Esophagus mucosa (tissue), 1 donor: ENCODE results near the gene RAB44. TPM values are rescaled to one million over a fixed set of nuclear protein-coding genes. Genes with fewer than 3 reads are reported as not detected.
A peak's percentile ranks its signal among the peaks of the same experiment; 100 is the strongest.
"Not testable (repeated sequence)": the region's sequence is repeated elsewhere in the genome, so short reads cannot be mapped to it uniquely, and the experiment has no call there.

Experiments
- ATAC-seq: fragments of 200-7000 bp; cut with Tn5 transposase; one replicate; pipeline ENCODE4 v1.9.1; 2020
- total RNA-seq: library from RNA; stranded (reverse); gene quantifications from one replicate; pipeline ENCODE4 v1.2.4, GENCODE V29; 2023
- donor health status: DM: yes; HTN: yes; CAD: no.

RAB44 gene
- total RNA-seq, 1 donor from 2014 or later, result 0.36 TPM

DNA sequence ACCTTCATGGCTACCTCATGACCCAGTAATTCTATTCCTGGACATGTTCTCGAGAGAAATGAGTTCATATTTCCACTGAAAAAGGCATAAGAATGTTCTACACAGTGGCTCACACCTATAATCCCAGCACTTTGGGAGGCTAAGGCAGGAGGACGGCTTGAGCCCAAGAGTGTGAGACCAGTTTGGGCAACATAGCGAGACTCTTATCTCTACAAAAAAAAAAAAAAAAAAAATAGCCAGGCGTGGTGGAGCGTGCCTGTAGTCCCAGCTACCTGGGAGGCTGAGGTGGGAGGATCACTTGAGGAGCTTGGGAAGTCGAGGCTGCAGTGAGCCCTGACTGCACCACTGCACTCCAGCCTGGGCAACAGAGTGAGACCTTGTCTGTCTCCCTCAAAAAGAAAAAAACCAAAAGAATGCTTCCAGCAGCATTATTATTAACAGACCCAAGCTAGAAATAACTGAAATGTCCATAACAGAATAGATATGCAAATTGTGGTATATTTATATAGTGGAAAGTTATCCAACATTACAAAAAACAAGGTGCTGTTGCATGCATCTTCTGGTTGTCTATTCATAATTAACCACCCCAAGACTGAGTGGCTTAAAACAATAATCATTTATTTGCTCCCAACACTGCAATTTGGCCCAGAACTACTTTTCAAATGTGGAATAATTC is 9.4 kb upstream of the RAB44 start:
- ATAC-seq, result no peak

DNA sequence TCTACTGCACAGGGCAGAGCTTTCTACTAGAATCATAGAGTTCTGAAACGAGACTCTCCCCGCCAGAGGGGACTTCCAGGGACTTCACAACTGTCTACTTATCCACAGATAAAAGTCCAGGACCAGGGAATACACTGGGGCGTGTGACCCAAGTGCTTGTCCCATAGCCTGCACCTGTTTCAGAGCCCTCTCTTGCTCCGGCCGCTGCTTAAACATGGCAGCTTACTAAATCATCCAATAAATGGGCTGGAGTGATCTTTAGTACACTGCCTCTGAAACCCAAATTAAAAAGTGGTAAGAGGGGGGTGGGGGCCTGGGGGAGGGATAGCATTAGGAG is 8.9 kb upstream of the RAB44 start:
- no peak for ATAC-seq

DNA sequence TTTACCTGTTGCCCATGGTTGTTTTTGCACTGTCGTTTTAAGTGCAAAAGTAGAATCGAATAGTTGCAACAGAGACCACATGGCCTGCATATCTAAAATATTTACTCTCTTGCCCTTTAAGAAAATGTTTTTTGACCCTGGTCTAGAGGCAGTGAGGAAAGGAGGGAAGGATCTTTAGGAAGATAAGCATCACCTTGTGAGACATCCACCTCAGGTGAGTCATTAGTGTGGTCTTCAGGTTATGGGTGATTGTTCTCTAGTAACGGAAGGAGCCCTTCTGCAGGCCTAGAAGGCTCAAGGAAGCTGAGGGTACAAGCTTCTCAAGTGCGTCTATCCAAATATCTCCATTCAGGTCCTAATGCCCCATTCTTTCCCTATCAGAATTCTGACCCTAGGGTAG is 6.6 kb upstream of the RAB44 start:
- no peak for ATAC-seq

DNA sequence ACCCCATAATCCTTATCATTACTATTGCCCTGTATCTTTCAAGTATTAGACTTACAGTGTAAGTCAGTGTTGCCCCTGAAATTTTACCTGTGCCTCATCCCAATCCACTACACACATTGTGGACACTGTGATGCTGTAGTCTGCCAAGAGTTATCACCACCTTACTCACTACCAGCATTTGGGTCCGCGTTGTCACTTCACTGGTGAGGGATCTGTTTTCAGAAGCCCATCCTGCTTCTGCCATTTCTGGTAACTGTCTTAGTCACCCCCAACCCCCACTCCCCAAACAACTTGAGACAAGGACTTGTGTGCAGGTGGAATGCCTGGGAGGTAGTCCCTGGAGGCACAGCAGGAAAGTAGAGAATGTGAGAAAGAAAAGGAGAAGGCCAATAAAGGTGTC is 6.0 kb upstream of the RAB44 start:
- ATAC-seq, result no peak

DNA sequence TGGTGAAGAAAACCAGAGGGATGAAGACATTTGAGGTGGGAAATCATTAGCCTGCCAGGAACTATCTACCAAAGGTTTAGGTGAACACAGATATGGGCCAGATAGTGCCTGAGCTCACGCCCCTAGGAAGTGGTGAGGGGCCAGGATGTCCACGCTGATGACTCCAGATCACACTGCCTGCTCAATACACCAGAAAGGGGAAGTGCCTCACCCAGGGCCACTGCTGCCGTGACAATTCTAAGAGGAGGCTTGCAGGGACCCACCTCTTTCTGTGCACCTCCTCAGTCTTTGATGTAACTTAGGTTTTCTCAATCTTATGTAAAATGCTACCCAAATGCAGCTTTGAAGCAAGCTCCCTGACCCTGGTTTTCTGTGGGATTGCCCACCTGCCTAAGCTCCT is 5.4 kb upstream of the RAB44 start:
- peak; percentile 54 for ATAC-seq

DNA sequence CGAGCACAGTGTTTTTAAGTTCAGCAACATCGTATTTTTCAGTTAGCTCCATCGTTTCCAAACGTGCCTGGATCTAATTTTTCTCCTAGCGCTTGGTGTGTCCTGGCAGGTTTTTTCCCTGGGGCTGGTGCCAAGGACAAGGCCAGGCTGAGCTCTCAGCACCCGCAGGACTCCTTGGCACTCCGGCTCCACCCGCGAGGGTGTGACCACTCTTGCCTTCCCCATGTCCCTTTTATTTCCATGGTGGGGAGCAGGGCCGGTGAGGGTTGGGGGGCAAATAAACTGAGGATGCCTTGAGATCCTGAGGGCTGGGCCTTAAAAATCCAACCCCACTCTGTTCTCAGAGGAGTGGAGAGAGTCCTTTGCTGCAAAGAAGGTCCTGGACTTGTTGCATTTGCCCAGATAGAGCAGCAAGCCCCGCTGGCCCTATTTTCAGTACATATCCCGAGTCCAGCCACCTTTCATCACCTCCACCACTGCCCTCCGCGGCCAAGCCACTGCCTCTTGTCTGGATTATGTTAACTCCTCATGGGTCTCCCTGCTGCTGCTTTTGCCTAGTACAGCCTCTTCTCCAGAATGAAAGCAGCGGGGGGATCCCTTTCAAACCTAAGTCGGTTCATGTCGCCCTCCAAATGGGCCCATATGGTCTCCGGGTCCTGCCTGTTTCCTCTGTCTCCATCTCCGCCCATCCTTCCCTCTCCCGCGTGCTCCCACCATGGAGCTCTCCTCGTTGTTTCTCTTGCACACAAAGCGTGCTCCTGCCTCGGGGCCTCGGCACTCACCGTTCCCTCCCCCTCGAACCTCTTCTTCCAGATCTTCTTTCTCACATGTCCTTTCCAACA is 4.5 kb upstream of the RAB44 start:
- ATAC-seq, result peak; percentile 61

DNA sequence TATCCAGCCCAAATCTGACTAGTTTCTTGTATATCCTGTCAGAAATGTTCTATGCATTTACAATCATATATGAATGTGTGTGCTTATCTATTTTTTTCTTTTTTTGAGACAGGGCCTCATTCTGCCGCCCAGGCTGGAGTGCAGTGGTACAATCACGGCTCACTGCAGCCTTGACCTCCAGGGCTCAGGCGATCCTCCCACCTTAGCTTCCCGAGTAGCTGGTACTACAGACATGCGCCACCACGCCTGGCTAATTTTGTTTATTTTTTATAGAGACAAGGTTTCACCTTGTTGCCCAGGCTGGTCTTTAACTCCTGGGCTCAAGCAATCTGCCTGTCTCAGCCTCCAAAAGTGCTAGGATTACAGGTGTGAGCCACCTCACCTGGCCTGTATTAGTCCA is 3.0 kb upstream of the RAB44 start:
- no peak for ATAC-seq

DNA sequence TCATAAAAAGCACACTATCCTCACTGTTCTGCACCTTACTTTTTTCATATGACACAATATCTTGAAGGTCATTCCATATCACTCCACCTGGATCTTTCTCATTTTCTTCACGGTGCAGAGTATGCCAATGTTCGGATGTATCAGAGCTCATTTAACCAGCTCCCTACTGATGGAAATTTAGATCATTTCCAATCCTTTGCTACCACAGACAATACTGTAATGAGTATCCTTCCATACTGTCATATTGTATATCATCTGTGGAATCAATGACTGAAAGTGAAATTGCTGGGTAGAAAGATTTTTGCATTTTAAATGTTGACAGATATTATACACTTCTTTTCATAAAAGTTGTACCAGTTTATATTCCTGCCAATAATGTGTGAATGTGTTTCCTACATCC is 2.2 kb upstream of the RAB44 start:
- no peak for ATAC-seq

DNA sequence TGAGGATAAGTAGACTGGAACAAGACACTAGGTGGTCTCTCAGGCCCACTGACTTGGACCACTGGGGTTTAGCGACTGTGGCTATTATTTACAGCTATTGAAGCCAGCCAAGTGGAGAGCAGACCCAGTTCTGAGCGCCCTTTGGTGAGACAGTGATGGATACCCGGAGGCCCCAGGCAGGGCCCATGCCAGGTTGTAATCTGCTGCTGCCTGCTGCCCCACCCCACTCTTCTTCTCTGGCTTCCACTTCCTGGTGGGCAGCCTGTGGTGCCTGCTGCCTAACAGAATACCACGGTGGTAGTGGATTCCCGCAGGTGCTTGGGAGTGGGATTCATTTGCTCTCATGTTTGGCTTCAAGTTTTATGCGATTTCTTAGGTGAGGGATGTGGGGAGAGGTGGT is 570 bp downstream of the RAB44 start:
- ATAC-seq, result no peak

DNA sequence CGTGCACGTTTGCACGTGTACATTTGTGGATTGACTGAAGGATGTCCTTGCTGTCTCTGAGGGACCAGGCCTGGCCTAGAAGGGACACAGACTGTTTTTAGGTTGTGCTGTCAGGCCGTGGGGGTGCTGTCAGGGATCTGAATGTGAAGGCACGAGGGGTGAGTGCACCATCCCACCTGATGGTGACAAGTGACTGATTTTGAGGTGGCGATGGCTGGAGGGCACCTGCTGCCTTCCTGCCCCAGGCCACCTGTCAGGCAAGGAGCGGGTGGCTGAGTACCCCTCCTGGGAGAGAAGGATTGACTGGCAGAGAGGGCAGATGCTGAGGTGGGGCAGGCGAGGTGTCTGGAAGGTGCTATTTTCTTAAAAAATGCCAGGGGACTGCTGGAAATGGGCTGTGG is 1.2 kb downstream of the RAB44 start:
- ATAC-seq, result no peak

DNA sequence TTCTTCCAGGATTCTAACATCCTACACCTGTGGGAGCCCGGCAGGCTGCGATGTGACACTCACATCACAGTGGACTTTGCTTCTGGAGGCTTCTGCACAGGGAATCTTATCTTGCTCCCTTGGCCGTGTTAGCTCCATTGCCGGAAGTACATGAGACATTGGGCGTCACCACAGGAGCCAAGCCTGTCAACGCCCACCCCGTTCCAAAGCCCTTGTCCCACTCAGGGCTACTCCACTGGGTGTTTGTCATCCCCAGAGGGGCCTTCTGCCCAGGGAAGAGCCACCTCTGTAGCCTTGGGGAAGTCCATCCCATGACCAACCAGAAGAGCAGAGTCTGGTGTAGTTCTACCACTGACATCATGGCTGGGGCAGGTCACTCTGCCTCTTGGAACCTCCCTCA is 1.7 kb downstream of the RAB44 start:
- no peak for ATAC-seq

DNA sequence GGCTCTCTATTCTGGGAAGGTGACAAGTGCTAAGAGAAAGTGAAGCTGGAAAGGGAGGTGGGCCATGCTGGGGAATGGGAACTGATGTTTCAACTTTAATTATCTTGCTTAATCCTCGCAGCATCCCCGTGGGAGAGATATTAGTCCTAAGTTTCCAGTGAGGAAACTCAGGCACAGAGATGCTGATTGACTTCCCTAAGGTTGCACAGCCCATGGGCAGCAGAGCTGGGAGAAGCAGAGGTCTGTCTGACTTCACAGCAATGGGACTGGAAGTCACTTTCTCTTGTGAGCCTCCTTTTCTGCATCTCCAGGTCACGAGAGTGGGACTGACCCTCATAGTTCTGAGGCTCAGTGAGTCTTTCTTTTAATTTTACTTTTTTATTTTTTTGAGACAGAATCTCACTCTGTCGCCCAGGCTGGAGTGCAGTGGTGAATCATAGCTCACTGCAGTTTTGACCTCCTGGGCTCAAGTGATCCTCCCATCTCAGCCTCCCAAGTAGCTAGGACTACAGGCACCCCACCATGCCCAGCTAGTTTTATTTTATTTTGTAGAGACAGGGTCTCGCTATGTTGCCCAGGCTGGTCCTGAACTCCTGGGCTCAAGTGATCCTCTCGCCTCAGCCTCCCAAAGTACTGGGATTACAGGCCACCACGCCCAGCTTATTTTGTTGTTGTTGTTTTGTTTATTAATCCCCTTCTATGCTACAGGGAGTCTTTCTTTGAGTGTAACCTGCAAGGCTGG is 2.6 kb downstream of the RAB44 start:
- no peak for ATAC-seq

DNA sequence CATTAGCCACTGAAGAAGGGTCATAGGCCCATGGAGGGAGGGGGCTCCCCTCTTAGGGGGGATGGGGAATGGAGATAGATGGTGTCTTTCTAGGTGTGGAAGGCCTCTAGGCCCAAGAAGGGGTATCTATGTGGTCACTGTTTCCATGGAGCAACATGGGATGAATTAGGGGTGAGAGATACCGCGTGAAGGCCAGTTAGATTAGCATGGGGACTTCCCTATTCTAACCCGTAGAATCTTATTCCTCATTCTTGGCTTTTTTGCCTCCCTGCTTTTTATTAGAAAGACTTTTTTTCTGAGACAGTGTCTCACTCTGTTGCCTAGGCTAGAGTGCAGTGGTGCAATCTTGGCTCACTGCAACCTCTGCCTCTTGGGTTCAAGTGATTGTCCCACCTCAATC is 3.2 kb downstream of the RAB44 start:
- no peak for ATAC-seq

DNA sequence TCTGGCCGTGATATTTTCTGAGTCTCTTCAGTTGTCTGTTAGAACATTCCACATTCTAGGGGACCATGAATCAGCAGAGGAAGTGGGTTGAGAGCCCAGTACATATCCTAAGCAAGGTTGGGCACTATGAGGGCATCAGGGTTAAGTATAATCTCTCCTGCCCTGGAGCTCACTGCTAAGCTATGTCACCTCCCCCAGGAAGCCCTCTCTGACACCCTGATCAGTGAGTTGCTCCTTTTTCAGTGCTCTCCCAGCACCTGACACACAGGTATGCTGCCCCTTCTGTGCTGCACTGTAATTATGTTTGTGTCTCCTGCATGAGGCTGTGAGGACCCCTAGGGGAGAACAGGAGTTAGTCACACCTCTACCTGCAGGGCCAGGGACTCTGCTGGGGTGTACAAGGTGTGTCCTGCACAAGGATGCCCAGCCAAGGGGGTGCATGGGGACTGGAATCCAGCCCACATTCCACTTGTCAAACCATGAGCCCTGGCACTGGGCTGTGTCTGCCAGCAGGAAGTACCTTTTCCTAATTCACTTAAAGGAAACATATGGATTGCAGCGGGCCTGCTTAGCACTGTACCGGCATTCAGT is 3.9 kb downstream of the RAB44 start:
- ATAC-seq, result peak; percentile 68

DNA sequence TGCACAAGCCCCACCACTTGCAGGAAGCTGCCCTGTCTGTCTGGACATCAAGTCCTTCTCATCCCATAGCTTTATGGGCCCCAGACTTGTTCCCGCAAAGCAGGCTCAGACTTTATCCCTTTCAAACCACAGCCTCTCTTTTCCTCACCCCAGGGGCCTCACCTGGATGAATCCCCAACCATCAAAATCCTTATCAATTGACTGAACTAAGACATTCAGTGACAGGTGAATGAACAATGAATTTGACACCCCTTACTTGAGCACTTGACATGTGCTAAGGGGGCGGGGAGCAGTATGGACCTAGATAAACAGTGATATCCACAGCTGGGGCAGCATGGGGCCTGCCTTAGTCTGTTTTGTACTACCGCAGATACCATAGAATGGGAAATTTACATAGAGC is 5.0 kb downstream of the RAB44 start:
- ATAC-seq, result no peak

DNA sequence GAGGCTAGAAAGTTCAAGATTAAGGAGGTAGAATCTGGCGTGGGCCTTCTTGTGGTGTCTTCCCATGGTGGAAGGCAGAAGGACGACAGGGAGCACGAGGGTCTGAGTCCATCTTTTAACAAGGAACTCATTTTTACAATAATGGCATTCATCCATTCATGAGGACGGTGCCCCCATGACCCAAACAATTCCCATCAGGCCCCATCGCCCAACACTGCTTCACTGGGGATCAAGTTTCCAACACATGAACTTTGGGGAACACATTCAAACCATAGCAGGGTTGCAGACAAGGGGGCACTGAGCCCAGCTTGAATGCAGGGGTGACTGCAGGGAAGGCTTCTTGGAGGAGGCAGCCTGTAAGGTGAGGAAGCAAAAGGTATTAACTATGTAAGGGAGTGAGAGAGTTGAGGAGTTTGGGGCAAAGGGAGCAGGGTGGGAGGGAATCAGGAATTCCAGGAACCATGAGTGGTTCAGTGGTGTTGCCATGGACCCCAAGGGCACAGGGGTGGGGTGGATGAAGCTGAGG is 5.5 kb downstream of the RAB44 start:
- no peak for ATAC-seq

DNA sequence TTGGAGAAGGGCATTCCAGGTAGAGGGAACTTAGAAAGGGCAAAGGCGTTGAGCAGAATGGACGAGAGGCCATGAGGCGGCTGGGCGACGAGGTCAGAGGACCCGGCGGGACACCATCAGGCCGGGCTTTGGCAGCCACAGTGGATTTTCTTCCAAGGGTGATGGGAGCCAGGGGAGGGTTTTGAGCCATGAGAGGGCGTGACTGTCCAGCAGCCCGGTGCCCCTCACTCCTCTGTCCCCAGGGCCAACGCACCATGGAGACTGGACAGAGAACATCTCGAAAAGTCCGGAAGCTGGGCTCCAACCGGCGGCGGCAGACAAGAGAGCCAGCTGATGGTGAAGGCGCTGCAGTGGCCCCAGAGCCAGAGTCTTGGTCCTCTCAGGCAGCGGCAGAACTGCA is 6.4 kb downstream of the RAB44 start:
- ATAC-seq, result no peak

DNA sequence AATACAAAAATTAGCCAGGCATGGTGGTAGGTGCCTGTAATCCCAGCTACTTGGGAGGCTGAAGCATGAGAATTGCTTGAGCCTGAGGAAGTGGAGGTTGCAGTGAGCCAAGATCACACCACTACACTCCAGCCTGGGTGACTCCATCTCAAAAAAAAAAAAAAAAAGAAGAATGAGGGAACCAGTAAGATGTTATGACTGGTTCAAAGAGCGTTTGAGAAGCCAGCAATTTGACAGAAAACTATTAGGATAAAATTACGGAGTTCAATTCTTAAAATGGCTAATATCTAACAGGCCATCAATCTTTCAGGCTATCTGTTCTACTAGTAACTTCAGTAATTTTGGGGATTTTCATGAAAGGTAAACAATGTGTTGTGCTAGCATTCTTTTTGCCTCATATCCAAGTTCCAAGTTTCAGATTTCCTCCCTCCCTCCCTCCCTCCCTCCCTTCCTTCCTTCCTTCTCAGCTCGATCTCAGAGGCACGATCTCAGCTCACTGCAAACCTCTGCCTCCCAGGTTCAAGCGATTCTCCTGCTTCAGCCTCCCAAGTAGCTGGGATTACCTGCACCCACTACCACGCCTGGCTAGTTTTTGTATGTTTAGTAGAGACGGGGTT is 7.4 kb downstream of the RAB44 start:
- ATAC-seq, result not testable (repeated sequence)

DNA sequence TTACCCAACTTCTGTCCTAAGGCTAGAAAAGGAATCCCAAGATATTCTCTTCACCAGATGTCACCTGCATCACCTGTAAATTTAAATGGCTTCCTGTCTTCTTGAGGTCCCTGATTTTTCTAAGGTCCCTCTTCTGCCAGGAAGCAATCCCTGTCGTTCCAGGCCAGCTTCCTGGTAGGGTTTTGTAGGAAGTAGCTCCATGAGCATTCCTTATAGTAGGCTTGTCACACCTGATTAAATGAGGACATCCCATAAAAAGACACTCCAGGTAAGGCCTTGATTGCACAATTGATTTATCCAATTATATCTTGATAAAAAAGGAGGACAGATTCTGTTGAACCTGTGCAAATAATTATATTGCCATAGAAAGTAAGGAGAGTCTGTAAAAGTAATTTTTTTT is 8.7 kb downstream of the RAB44 start:
- ATAC-seq, result no peak

DNA sequence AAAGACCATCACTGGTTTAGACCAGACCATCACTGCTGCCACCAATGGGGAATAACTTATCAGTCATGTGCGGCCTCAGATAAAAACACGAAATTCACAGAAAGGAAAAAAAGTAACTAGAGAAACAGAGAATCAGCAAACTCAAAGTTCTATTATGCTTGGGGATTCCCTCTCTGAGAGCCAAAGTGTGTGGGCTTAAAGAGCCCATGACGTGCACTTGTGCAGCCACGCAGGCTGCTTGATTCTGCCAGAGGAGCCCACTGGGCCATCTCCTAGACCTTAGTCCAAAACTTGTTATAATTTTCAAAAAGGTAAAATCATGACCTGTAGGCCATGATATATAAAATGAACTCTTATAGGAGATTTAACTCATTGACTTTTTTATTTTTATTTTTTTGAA is 15.2 kb downstream of the RAB44 start:
- no peak for ATAC-seq

DNA sequence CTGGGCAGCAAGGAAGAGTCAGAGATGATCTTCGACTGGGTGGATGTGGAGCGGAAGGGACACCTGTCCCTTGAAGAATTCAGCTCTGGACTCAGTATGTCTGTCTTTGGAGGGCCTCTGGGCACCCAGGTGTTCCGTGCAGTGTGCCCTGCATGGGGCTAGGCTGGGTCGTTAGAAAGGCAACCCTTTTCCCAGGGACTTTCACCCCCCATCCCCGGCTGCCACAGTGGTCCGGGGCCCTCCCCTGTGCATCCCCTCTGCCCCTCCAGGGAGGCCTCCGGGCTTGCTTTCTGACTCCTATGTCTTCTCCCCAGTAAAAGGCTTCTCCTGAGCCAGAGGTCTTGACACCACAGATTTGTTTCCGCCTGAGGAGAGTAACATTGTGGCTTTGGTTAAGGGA is 16.2 kb downstream of the RAB44 start:
- no peak for ATAC-seq

DNA sequence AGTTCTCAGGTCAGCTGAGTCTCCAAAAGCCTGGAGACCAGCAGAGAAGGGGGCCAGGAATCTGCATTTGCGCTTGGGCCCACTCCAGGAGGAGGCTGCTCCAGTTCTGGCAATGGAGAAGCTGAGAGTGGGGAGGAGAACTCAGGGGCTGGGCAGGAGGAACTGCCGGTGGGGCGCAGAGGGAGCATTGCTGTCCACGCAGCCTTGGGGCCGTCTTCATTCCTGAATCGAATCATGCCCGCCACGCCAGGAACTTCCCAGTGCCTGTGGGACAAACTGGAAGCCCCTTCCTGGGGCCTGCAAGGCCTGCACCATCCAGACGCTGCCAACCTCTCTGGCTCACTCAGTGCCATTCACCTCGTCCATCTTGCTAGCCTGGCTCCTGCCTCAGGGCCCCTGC is 16.9 kb downstream of the RAB44 start:
- no peak for ATAC-seq

DNA sequence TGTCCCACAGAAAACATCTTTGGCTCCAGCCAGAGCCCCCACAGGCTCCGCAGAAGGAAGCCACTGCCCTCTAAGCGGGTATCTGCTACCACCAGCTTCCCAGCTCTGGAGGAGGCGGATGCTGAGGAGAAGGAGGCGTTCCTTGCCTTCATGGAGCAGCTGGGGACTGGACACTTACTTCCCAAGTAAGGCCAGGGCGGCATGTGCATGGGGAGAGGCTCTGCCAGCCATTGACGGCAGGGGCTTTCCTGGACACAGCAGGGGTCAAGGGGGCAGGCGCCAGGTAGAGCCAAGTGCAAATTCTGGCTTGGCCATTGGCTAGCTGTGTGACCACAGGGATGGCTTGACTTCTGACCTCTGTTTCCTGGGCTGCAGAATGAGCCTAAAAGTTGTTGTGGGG is 17.8 kb downstream of the RAB44 start:
- ATAC-seq, result no peak
